ENCODE measurements around the gene KRTAP4-4. TPM values are rescaled to one million over a fixed set of nuclear protein-coding genes. Genes with fewer than 3 reads are reported as not detected.

The KRTAP4-4 gene
- not detected in 5 replicates for total RNA-seq (2022; extraction: Qiagen RNA extraction)

GRCh38 chr17:41160648-41161047, at the start of gene KRTAP4-4:
Gene KRTAP4-4, minus strand, starts transcription at chr17:41160748. Its CDS starts 57 bp downstream, at chr17:41160691.

GRCh38 chr17:41189837-41190318, 29.3 kb upstream of the KRTAP4-4 start, which contains the start of gene KRTAP9-1:
Gene KRTAP9-1, plus strand, starts transcription at chr17:41189887. Its CDS starts 0 bp downstream, at chr17:41189887.

GRCh38 chr17:41184480-41184961, 24.0 kb upstream of the KRTAP4-4 start, which contains the start of gene KRTAP4-1:
Gene KRTAP4-1, minus strand, starts transcription at chr17:41184911. Its CDS starts 57 bp downstream, at chr17:41184854.

GRCh38 chr17:41177727-41178271, 17.3 kb upstream of the KRTAP4-4 start, which contains the start of gene KRTAP4-2:
Gene KRTAP4-2, minus strand, starts transcription at chr17:41178221. Its CDS starts 57 bp downstream, at chr17:41178164.

GRCh38 chr17:41168121-41168520, 7.6 kb upstream of the KRTAP4-4 start, which contains the start of gene KRTAP4-3:
Gene KRTAP4-3, minus strand, starts transcription at chr17:41168221. Its CDS starts 49 bp downstream, at chr17:41168172.

GRCh38 chr17:41149652-41149985, 10.9 kb downstream of the KRTAP4-4 start, which contains the start of gene KRTAP4-5:
Gene KRTAP4-5, minus strand, starts transcription at chr17:41149825. Its CDS starts 58 bp downstream, at chr17:41149767.

GRCh38 chr17:41140360-41141131, 20.0 kb downstream of the KRTAP4-4 start, which contains the start of gene KRTAP4-6:
Gene KRTAP4-6, minus strand, starts transcription at chr17:41140544. Its CDS starts 57 bp downstream, at chr17:41140487.

GRCh38 chr17:41123991-41124371, 36.6 kb downstream of the KRTAP4-4 start, which contains the start of gene KRTAP4-12:
Gene KRTAP4-12, minus strand, starts transcription at chr17:41124182. Its CDS starts 60 bp downstream, at chr17:41124122.

GRCh38 chr17:41117846-41118386, 42.6 kb downstream of the KRTAP4-4 start, which contains the start of gene KRTAP4-11:
Gene KRTAP4-11, minus strand, starts transcription at chr17:41118373. Its CDS starts 58 bp downstream, at chr17:41118315.

Other genes starting within 250 kb of the KRTAP4-4 start
- gene KRT23, start 223.1 kb downstream of the KRTAP4-4 start, total RNA-seq (2022; extraction: Qiagen RNA extraction), result 0.08 to 0.29 TPM (median 0.11 TPM) in 4 of 5 replicates, not detected in the other
- gene KRT39, start 193.8 kb downstream of the KRTAP4-4 start, total RNA-seq (2022; extraction: Qiagen RNA extraction), result not detected in 5 replicates
- not detected in 5 replicates for gene KRT40, start 176.4 kb downstream of the KRTAP4-4 start, total RNA-seq (2022; extraction: Qiagen RNA extraction)
- not detected in 5 replicates for gene KRTAP3-3, start 166.6 kb downstream of the KRTAP4-4 start, total RNA-seq (2022; extraction: Qiagen RNA extraction)
- gene KRTAP3-2, start 160.8 kb downstream of the KRTAP4-4 start, total RNA-seq (2022; extraction: Qiagen RNA extraction), result 0.26 to 0.44 TPM (median 0.29 TPM) in 5 replicates
- 0.24 TPM in 1 of 5 replicates, not detected in the others for gene KRTAP3-1, start 151.6 kb downstream of the KRTAP4-4 start, total RNA-seq (2022; extraction: Qiagen RNA extraction)
- gene KRTAP1-5, start 133.5 kb downstream of the KRTAP4-4 start, total RNA-seq (2022; extraction: Qiagen RNA extraction), result not detected in 5 replicates
- gene KRTAP1-4, start 130.6 kb downstream of the KRTAP4-4 start, total RNA-seq (2022; extraction: Qiagen RNA extraction), result not detected in 5 replicates
- not detected in 5 replicates for gene KRTAP1-3, start 125.9 kb downstream of the KRTAP4-4 start, total RNA-seq (2022; extraction: Qiagen RNA extraction)
- gene KRTAP1-1, start 119.3 kb downstream of the KRTAP4-4 start, total RNA-seq (2022; extraction: Qiagen RNA extraction), result not detected in 5 replicates
- not detected in 5 replicates for gene KRTAP2-1, start 113.4 kb downstream of the KRTAP4-4 start, total RNA-seq (2022; extraction: Qiagen RNA extraction)
- gene KRTAP2-2, start 105.5 kb downstream of the KRTAP4-4 start, total RNA-seq (2022; extraction: Qiagen RNA extraction), result not detected in 5 replicates
- gene KRTAP2-3, start 100.6 kb downstream of the KRTAP4-4 start, total RNA-seq (2022; extraction: Qiagen RNA extraction), result 0.20 to 0.22 TPM in 2 of 5 replicates, not detected in the others
- not detected in 5 replicates for gene KRTAP2-4, start 94.9 kb downstream of the KRTAP4-4 start, total RNA-seq (2022; extraction: Qiagen RNA extraction)
- gene KRTAP4-7, start 76.6 kb downstream of the KRTAP4-4 start, total RNA-seq (2022; extraction: Qiagen RNA extraction), result not detected in 5 replicates
- gene KRTAP4-8, start 62.6 kb downstream of the KRTAP4-4 start, total RNA-seq (2022; extraction: Qiagen RNA extraction), result not detected in 5 replicates
- gene KRTAP4-16, start 58.5 kb downstream of the KRTAP4-4 start, total RNA-seq (2022; extraction: Qiagen RNA extraction), result not detected in 5 replicates
- not detected in 5 replicates for gene KRTAP4-9, start 55.4 kb downstream of the KRTAP4-4 start, total RNA-seq (2022; extraction: Qiagen RNA extraction)
- not detected in 5 replicates for gene KRTAP4-11, start 42.4 kb downstream of the KRTAP4-4 start, total RNA-seq (2022; extraction: Qiagen RNA extraction)
- not detected in 5 replicates for gene KRTAP4-12, start 36.6 kb downstream of the KRTAP4-4 start, total RNA-seq (2022; extraction: Qiagen RNA extraction)
- not detected in 5 replicates for gene KRTAP4-6, start 20.2 kb downstream of the KRTAP4-4 start, total RNA-seq (2022; extraction: Qiagen RNA extraction)
- not detected in 5 replicates for gene KRTAP4-5, start 10.9 kb downstream of the KRTAP4-4 start, total RNA-seq (2022; extraction: Qiagen RNA extraction)
- gene KRTAP4-3, start 7.5 kb upstream of the KRTAP4-4 start, total RNA-seq (2022; extraction: Qiagen RNA extraction), result not detected in 5 replicates
- gene KRTAP4-2, start 17.5 kb upstream of the KRTAP4-4 start, total RNA-seq (2022; extraction: Qiagen RNA extraction), result not detected in 5 replicates
- 0.10 to 0.29 TPM (median 0.16 TPM) in 3 of 5 replicates, not detected in the others for gene KRTAP4-1, start 24.2 kb upstream of the KRTAP4-4 start, total RNA-seq (2022; extraction: Qiagen RNA extraction)
- not detected in 5 replicates for gene KRTAP9-1, start 29.1 kb upstream of the KRTAP4-4 start, total RNA-seq (2022; extraction: Qiagen RNA extraction)
- gene KRTAP9-2, start 65.9 kb upstream of the KRTAP4-4 start, total RNA-seq (2022; extraction: Qiagen RNA extraction), result not detected in 5 replicates
- gene KRTAP9-3, start 71.7 kb upstream of the KRTAP4-4 start, total RNA-seq (2022; extraction: Qiagen RNA extraction), result not detected in 5 replicates
- gene KRTAP9-8, start 77.3 kb upstream of the KRTAP4-4 start, total RNA-seq (2022; extraction: Qiagen RNA extraction), result not detected in 5 replicates
- gene KRTAP9-4, start 88.9 kb upstream of the KRTAP4-4 start, total RNA-seq (2022; extraction: Qiagen RNA extraction), result not detected in 5 replicates
- not detected in 5 replicates for gene KRTAP9-9, start 94.6 kb upstream of the KRTAP4-4 start, total RNA-seq (2022; extraction: Qiagen RNA extraction)
- gene KRTAP9-6, start 104.6 kb upstream of the KRTAP4-4 start, total RNA-seq (2022; extraction: Qiagen RNA extraction), result not detected in 5 replicates
- not detected in 5 replicates for gene KRTAP9-7, start 115.0 kb upstream of the KRTAP4-4 start, total RNA-seq (2022; extraction: Qiagen RNA extraction)
- not detected in 5 replicates for gene KRTAP29-1, start 142.1 kb upstream of the KRTAP4-4 start, total RNA-seq (2022; extraction: Qiagen RNA extraction)
- not detected in 5 replicates for gene KRTAP16-1, start 148.6 kb upstream of the KRTAP4-4 start, total RNA-seq (2022; extraction: Qiagen RNA extraction)
- gene KRTAP17-1, start 155.0 kb upstream of the KRTAP4-4 start, total RNA-seq (2022; extraction: Qiagen RNA extraction), result not detected in 5 replicates
- not detected in 5 replicates for gene KRT33A, start 190.1 kb upstream of the KRTAP4-4 start, total RNA-seq (2022; extraction: Qiagen RNA extraction)
- gene KRT33B, start 209.1 kb upstream of the KRTAP4-4 start, total RNA-seq (2022; extraction: Qiagen RNA extraction), result not detected in 5 replicates
- 0.22 to 0.52 TPM (median 0.46 TPM) in 5 replicates for gene KRT34, start 221.6 kb upstream of the KRTAP4-4 start, total RNA-seq (2022; extraction: Qiagen RNA extraction)
- not detected in 5 replicates for gene KRT31, start 236.9 kb upstream of the KRTAP4-4 start, total RNA-seq (2022; extraction: Qiagen RNA extraction)